ENCODE results near the gene SNRPB2.

DNA sequence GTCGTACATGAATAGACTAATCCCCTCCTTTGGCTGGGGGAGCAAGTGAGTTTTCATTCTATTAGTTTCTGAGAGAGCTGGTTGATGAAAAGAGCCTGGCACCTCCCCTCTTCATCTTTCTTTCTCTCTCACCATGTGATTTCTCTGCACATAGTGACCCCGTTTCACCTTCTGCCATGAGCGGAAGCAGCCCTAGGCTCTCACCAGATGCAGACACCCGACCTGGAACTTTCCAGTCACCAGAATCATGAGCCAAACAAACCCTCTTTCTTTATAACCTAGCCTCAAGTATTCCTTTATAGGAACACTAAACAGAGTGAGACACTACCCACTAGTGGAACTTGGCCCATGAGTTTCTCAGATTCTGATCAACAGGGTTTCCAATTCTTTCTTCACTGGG is 34.7 kb downstream of the SNRPB2 start:
- TF ChIP-seq, protein P1, sequence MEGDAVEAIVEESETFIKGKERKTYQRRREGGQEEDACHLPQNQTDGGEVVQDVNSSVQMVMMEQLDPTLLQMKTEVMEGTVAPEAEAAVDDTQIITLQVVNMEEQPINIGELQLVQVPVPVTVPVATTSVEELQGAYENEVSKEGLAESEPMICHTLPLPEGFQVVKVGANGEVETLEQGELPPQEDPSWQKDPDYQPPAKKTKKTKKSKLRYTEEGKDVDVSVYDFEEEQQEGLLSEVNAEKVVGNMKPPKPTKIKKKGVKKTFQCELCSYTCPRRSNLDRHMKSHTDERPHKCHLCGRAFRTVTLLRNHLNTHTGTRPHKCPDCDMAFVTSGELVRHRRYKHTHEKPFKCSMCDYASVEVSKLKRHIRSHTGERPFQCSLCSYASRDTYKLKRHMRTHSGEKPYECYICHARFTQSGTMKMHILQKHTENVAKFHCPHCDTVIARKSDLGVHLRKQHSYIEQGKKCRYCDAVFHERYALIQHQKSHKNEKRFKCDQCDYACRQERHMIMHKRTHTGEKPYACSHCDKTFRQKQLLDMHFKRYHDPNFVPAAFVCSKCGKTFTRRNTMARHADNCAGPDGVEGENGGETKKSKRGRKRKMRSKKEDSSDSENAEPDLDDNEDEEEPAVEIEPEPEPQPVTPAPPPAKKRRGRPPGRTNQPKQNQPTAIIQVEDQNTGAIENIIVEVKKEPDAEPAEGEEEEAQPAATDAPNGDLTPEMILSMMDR (conservative IDR thresholded peaks at IDR 0.05 in 1 of 2, IDR thresholded peaks at IDR 0.05 in 1 of 2; ENCODE audit: extremely low read depth in 1 of 2, insufficient read depth in 1 of 2, low read depth in 1 of 2, low read length in 2 of 2) = no peak
- no peak for TF ChIP-seq EZH2 (IDR thresholded peaks at IDR 0.05; ENCODE audit: borderline replicate concordance, low read length)
